Right atrium auricular region (tissue), 2 donors: Measurements from ENCODE around the gene SP7. TPM values are rescaled to one million over a fixed set of nuclear protein-coding genes. Genes with fewer than 3 reads are reported as not detected.
A peak's percentile ranks its signal among the peaks of the same experiment; 100 is the strongest.

Experiments used
- DNase-seq: peaks from one replicate; pipeline ENCODE4 v3.0.0-alpha.2; 2019; ENCODE audit warnings: low spot score
- H3K27ac ChIP-seq, 2 donors: fragments of 200-600 bp; sonication (generic); 1 replicate in 1 of 2; 2 replicates in 1 of 2; pipeline ENCODE4 v1.5.1; 2016 to 2019
- H3K27me3 ChIP-seq, 2 donors: fragments of 200-600 bp; sonication (generic); one replicate each; pipeline versions ENCODE4 v1.5.1 to v1.6.0; 2017 to 2019
- H3K36me3 ChIP-seq: fragments of 200-600 bp; sonication (generic); one replicate; pipeline ENCODE4 v1.5.1; 2016
- H3K4me1 ChIP-seq, 2 donors: fragments of 200-600 bp; sonication (generic); one replicate each; pipeline versions ENCODE4 v1.5.1 to v1.6.0; 2017 to 2019
- H3K4me3 ChIP-seq, 2 donors: fragments of 200-600 bp; sonication (generic); 1 replicate in 1 of 2; 2 replicates in 1 of 2; pipeline ENCODE4 v1.5.1; 2017 to 2019; ENCODE audit warnings: mild to moderate bottlenecking in 1 of 2, moderate library complexity in 1 of 2
- H3K9me3 ChIP-seq, 2 donors: fragments of 200-600 bp; sonication (generic); one replicate each; pipeline ENCODE4 v1.5.1; 2019
- total RNA-seq, 2 donors: library from RNA; depleted of rRNA; stranded (reverse); fragments of >200 nt; gene quantifications; one replicate each; pipeline ENCODE4 v1.1.0, GENCODE V29; 2016
- TF ChIP-seq, protein P1 (sequence below), 2 donors: fragments of 200-600 bp; sonication (generic); IDR thresholded peaks; one replicate each; pipeline ENCODE4 v1.5.1; 2019; ENCODE audit warnings: antibody characterized with exemption in 2 of 2

The SP7 gene
- total RNA-seq, 2 donors from 2014 or later = not detected

DNA sequence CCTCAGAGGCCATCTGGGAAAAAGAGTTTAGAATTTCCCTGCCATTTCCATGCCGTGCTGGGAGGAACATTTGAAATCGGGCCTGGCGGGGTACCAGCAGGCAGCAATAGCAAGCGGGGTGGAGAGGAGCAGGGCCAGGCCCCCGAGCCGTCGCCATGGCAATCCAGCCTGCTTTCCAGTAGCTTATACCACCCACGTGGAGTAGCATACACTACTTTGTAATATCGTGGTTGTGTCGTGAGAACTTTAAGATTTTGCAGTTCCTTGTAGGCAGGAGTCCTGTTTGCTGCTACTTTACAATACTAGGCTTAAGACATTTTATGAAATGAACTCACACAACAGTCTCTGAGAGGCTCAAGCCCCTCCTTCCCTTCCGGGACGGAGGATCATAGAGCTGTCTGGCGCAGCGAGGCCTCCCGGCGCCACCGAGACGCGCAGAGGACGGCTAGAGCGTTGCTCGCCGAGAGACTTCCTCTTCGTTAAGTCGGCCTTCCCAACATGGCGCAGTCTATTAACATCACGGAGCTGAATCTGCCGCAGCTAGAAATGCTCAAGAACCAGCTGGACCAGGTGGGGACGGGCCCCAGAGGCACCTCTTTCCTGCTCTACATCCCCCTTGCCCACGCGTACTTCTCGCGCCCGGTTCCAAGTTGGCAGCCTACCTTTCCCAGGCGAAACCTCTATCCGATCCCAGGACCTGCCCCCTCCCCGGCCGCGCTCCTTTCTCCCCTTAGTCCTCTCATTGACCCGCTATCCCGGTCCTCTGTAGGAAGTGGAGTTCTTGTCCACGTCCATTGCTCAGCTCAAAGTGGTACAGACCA is 40.9 kb downstream of the SP7 start, which contains the start of gene PFDN5:
PFDN5 (plus strand) TSS at position 473 of the 821 bp plus-strand sequence; CDS start at position 499, 26 bp downstream.
- Histone ChIP-seq H3K4me3 (peak within 1 kb of the TSS; percentile 83 to 88), H3K36me3 (peaks cover 13% of the 10 kb centered on the region), H3K4me1 (peaks cover 0 to 39% of the 10 kb centered on the region in 2 donors), H3K27me3 (no peaks in the 10 kb centered on the region), H3K9me3 (no peaks in the 10 kb centered on the region), H3K27ac (peak within 1 kb of the TSS; percentile 85 to 89)
- DNase-seq = peak; percentile 91
- TF ChIP-seq, protein P1, sequence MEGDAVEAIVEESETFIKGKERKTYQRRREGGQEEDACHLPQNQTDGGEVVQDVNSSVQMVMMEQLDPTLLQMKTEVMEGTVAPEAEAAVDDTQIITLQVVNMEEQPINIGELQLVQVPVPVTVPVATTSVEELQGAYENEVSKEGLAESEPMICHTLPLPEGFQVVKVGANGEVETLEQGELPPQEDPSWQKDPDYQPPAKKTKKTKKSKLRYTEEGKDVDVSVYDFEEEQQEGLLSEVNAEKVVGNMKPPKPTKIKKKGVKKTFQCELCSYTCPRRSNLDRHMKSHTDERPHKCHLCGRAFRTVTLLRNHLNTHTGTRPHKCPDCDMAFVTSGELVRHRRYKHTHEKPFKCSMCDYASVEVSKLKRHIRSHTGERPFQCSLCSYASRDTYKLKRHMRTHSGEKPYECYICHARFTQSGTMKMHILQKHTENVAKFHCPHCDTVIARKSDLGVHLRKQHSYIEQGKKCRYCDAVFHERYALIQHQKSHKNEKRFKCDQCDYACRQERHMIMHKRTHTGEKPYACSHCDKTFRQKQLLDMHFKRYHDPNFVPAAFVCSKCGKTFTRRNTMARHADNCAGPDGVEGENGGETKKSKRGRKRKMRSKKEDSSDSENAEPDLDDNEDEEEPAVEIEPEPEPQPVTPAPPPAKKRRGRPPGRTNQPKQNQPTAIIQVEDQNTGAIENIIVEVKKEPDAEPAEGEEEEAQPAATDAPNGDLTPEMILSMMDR (IDR thresholded peaks at IDR 0.05) = no peak

DNA sequence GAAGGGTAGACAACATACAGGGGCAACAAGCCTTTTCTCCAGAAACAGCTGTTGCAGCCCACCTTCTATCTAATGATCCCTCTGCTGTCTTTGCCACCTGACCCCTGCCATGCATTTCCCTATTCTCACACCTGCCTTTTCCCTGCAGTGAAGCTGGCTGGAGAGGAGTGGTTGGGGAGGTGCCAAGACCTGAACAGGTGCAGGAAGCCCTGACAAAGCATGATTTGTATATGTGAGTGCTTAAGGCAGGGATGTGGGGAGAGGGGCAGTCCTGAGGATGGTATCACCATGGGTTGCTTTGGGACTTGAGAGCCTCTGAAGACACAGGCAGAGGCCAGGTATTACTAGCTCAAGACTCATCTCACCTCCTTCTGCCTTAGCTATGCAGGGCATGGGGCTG is 43.7 kb downstream of the SP7 start:
- TF ChIP-seq, protein P1 (IDR thresholded peaks at IDR 0.05) = no peak
- no peak for DNase-seq
- H3K27ac ChIP-seq = no peak overlapping the region
- H3K4me1 ChIP-seq = peaks cover 0 to 19% of the 10 kb centered on the region in 2 donors
- H3K36me3 ChIP-seq = no peaks in the 10 kb centered on the region
- no peak overlapping the region for H3K4me3 ChIP-seq
- no peaks in the 10 kb centered on the region for H3K9me3 ChIP-seq
- no peaks in the 10 kb centered on the region for H3K27me3 ChIP-seq

DNA sequence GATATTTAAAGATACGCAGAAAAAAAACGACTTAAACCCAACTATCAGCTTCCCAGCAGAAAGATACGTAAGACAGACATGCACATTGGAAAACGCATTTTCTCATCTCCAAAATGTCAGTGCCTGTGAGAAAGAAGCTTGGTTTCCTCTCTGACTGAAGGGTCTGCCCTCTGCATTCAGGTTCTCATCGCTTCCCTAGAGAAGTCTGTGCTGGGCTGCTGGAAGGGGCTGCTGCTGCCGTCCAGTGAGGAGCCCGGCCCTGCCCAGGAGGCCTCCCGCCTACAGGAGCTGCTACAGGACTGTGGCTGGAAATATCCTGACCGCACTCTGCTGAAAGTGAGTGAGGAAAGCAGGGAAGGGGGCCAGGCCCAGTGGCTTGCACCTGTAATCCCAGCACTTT is 45.5 kb downstream of the SP7 start:
- no peak for DNase-seq
- no peaks in the 10 kb centered on the region for H3K27me3 ChIP-seq
- H3K9me3 ChIP-seq = no peaks in the 10 kb centered on the region
- TF ChIP-seq, protein P1 (IDR thresholded peaks at IDR 0.05) = no peak
- H3K27ac ChIP-seq = no peak overlapping the region
- H3K4me1 ChIP-seq = peaks cover 0 to 9% of the 10 kb centered on the region in 2 donors
- H3K36me3 ChIP-seq = no peaks in the 10 kb centered on the region
- H3K4me3 ChIP-seq = no peak overlapping the region

DNA sequence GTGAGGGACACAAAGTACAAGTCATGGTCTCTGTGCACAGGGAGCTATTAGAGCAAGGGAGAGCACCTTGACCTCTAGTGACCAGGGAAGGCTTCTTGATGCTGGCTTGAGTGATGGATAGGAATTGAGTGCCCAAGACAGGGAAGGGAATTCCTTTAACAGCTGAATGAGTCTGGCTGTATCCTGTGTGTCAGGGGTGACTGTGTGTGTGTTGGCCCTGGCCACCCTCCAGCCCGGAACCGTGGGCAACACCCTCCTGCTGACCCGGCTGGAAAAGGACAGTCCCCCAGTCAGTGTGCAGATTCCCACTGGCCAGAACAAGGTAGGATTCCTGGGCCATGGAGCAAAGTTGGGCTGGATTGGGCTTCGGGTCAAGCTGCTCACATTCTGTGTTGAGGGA is 46.3 kb downstream of the SP7 start:
- H3K27ac ChIP-seq = no peak overlapping the region
- H3K27me3 ChIP-seq = no peaks in the 10 kb centered on the region
- DNase-seq = no peak
- TF ChIP-seq, protein P1 (IDR thresholded peaks at IDR 0.05) = no peak
- H3K4me1 ChIP-seq = peaks cover 0 to 5% of the 10 kb centered on the region in 2 donors
- H3K9me3 ChIP-seq = no peaks in the 10 kb centered on the region
- no peak overlapping the region for H3K4me3 ChIP-seq
- H3K36me3 ChIP-seq = no peaks in the 10 kb centered on the region

DNA sequence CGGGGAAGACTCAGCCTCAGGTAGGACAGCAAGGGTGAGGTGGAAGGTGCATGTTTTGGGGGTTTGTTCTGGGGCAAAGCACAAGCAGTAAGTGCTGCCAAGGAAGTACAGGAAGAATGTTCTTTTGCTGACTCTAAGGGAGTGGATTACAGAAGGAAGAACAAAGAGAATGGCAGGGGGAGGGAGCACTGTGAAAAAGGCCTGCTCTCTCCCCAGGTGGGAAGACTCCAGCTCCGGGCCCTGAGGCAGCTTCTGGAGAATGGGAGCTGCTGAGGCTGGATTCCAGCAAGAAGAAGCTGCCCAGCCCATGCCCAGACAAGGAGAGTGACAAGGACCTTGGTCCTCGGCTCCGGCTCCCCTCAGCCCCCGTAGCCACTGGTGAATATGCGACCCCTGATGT is 47.8 kb downstream of the SP7 start:
- Histone ChIP-seq H3K36me3 (no peaks in the 10 kb centered on the region), H3K4me1 (no peaks in the 10 kb centered on the region), H3K9me3 (no peaks in the 10 kb centered on the region), H3K4me3 (no peak overlapping the region), H3K27me3 (no peaks in the 10 kb centered on the region), H3K27ac (no peak overlapping the region)
- TF ChIP-seq, protein P1 (IDR thresholded peaks at IDR 0.05) = no peak
- no peak for DNase-seq
